Mesothelial cell of epicardium (in vitro differentiated cells): ENCODE measurements around the gene RAI14. TPM values are rescaled to one million over a fixed set of nuclear protein-coding genes. Genes with fewer than 3 reads are reported as not detected.

Source experiments
- DNase-seq, 2 experiments: peaks; one replicate each; pipeline ENCODE4 v3.0.0; 2021; ENCODE audit warnings: low spot score in 2 of 2; ENCODE audit not compliant: unreplicated experiment in 2 of 2
- H3K27ac Mint-ChIP-seq: 2 replicates; pipeline ENCODE4 v1.8.0; 2021; ENCODE audit warnings: mixed read lengths
- H3K27me3 Mint-ChIP-seq: 2 replicates; pipeline ENCODE4 v1.8.0; 2021; ENCODE audit warnings: low read depth, mixed read lengths
- H3K36me3 Mint-ChIP-seq: 2 replicates; pipeline ENCODE4 v1.8.0; 2021; ENCODE audit warnings: mixed read lengths
- H3K4me1 Mint-ChIP-seq: 2 replicates; pipeline ENCODE4 v1.8.0; 2021; ENCODE audit warnings: mixed read lengths
- H3K4me3 Mint-ChIP-seq: 2 replicates; pipeline ENCODE4 v1.8.0; 2021; ENCODE audit warnings: mild to moderate bottlenecking, moderate library complexity, mixed read lengths
- H3K9me3 Mint-ChIP-seq: 2 replicates; pipeline ENCODE4 v1.8.0; 2021; ENCODE audit warnings: mixed read lengths
- total RNA-seq: library from RNA; stranded (reverse); gene quantifications from 3 replicates; pipeline ENCODE4 v1.2.1, GENCODE V29; 2021
- TF ChIP-seq, protein P1 (sequence below): fragments of 200-600 bp; sonication (generic); IDR thresholded peaks from one replicate; pipeline ENCODE4 v1.5.0; 2021; ENCODE audit warnings: antibody characterized with exemption; ENCODE audit not compliant: unreplicated experiment

Gene RAI14
- total RNA-seq, 1 donor from 2014 or later: 134 TPM

DNA sequence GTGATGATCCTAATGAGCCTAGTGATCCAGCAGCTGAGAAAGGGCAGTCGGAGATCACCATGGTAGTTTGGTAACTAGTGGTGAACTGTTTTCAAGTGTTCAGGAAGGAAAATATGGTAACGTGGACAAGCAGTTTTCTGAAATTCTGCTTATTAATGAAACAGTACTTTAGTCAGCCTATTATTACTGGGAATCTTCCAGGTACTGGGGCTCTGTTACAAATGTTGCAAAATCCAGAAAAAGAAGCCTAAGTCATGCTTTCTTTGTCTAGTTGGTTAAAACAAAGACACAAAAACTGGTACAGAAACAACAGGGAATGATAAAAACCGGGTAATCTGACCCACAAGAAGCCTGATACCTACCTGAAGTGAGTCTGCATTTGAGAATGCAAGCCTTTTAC lies 201.0 kb downstream of the RAI14 start:
- Mint-ChIP-seq H3K36me3 (peaks cover 4% of the 10 kb centered on the region), H3K4me3 (no peak overlapping the region), H3K9me3 (peaks cover 5% of the 10 kb centered on the region), H3K27me3 (no peaks in the 10 kb centered on the region), H3K27ac (no peak overlapping the region), H3K4me1 (peaks cover 21% of the 10 kb centered on the region)
- no peak for DNase-seq
- TF ChIP-seq, protein P1, sequence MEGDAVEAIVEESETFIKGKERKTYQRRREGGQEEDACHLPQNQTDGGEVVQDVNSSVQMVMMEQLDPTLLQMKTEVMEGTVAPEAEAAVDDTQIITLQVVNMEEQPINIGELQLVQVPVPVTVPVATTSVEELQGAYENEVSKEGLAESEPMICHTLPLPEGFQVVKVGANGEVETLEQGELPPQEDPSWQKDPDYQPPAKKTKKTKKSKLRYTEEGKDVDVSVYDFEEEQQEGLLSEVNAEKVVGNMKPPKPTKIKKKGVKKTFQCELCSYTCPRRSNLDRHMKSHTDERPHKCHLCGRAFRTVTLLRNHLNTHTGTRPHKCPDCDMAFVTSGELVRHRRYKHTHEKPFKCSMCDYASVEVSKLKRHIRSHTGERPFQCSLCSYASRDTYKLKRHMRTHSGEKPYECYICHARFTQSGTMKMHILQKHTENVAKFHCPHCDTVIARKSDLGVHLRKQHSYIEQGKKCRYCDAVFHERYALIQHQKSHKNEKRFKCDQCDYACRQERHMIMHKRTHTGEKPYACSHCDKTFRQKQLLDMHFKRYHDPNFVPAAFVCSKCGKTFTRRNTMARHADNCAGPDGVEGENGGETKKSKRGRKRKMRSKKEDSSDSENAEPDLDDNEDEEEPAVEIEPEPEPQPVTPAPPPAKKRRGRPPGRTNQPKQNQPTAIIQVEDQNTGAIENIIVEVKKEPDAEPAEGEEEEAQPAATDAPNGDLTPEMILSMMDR: no peak

DNA sequence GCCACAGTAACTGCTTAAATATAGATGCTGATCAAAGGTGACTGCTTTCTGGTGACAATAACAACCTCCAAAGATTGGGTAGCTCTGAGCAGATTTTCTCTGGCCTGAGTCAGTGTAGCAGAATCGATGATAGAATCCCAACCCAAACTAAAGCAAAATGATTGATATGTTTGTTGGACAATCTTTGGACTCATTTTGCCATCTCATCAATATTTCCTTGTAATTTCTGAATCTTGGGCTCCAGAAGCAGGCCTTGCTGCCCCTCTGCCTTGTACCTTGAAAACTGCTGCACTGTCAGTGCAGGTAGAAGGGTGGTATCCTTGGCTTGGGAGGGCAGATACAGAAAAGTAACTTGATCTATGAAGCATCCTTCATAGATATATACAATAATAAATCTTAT lies 201.8 kb downstream of the RAI14 start:
- Mint-ChIP-seq H3K36me3 (no peaks in the 10 kb centered on the region), H3K27ac (no peak overlapping the region), H3K9me3 (no peaks in the 10 kb centered on the region), H3K4me3 (no peak overlapping the region), H3K4me1 (peaks cover 23% of the 10 kb centered on the region), H3K27me3 (no peaks in the 10 kb centered on the region)
- DNase-seq: no peak
- TF ChIP-seq, protein P1: no peak

DNA sequence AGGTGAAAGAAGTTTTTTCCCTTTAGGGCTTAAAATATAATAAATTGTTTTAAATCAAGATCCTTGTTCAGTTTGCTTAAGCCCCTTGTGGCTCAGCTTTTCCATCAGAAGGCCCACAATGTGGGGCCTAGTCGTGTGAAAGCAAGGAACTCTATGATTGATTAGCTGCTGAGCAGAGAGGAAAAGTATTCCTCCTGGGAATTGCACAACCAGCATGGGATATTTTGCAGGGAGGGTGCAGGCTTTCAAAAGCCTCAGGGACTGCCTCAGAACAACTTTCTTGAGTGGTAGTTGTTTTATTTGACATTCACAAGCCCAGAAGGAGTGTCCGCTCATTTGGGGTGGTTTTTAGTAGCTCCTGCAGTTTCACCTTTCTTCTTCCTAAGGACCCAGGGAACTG lies 202.7 kb downstream of the RAI14 start:
- H3K4me3 Mint-ChIP-seq: no peak overlapping the region
- peaks cover 23% of the 10 kb centered on the region for H3K4me1 Mint-ChIP-seq
- H3K9me3 Mint-ChIP-seq: no peaks in the 10 kb centered on the region
- H3K27me3 Mint-ChIP-seq: no peaks in the 10 kb centered on the region
- DNase-seq: no peak
- TF ChIP-seq, protein P1: no peak
- no peaks in the 10 kb centered on the region for H3K36me3 Mint-ChIP-seq
- peak overlapping the region; percentile 60 for H3K27ac Mint-ChIP-seq

DNA sequence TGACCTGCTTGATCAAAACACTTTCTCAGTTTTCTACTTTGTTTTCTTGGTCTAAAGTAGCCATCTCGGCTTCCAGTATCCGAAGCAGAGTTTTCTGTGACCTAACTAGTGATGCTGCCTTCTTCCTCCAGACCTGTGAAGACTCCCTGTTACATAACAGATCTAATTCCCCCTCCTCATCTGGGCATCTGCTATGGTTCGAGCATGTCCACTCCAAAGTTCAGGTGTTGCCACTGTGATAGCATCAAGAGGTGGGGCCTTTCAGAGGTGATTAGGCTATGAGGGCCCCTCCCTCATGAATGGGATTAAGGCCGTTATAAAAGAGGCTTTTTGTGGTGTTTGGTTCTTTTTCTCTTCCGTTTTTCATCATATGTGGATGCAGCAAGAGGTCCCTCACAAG lies 203.1 kb downstream of the RAI14 start:
- Mint-ChIP-seq H3K4me3 (no peak overlapping the region), H3K9me3 (no peaks in the 10 kb centered on the region), H3K4me1 (peaks cover 26% of the 10 kb centered on the region), H3K36me3 (no peaks in the 10 kb centered on the region), H3K27me3 (no peaks in the 10 kb centered on the region), H3K27ac (peak overlapping the region; percentile 60)
- TF ChIP-seq, protein P1: no peak
- no peak for DNase-seq

DNA sequence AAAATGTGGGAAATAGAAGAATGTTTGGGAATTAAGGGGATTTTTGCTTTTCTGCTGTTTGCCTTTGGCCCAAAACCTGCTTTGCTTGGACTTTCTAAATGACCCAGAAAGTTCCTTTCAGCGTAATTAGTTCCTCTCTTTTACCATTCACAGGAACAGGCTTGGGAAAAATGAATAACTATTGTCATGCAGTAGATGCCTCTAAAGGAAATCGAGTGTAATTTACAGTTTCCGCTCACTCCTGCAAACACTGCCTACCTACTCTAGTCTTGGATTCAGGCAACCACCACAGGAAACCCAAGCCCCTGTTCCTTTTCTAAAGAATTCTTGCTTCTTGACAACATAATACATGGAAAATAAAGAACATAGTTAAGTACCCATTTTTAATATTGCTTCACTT lies 207.8 kb downstream of the RAI14 start:
- DNase-seq: no peak
- Mint-ChIP-seq H3K4me3 (no peak overlapping the region), H3K9me3 (no peaks in the 10 kb centered on the region), H3K36me3 (no peaks in the 10 kb centered on the region), H3K4me1 (peaks cover 54% of the 10 kb centered on the region), H3K27me3 (no peaks in the 10 kb centered on the region), H3K27ac (no peak overlapping the region)
- TF ChIP-seq, protein P1: no peak

DNA sequence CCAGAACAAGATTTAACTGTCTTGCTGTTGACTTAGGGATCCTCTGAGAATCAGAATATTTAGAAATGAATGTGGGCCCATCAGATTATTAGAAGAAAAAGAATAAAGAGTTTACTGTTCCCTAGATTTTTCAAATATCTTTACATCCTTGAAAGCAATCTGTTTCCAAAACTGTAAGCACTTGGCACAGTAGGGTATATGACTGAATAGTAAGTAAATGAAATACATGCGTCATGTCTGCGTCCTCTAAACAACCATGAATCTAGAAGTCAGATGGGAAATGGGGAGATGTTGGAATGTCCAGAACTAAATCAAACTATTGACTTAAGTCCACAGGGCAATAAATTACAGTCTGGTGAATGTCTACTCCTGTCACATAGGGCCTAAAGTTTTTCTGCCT lies 209.0 kb downstream of the RAI14 start:
- no peaks in the 10 kb centered on the region for H3K36me3 Mint-ChIP-seq
- no peak overlapping the region for H3K27ac Mint-ChIP-seq
- no peak for DNase-seq
- no peaks in the 10 kb centered on the region for H3K9me3 Mint-ChIP-seq
- no peaks in the 10 kb centered on the region for H3K27me3 Mint-ChIP-seq
- no peak overlapping the region for H3K4me3 Mint-ChIP-seq
- TF ChIP-seq, protein P1: no peak
- H3K4me1 Mint-ChIP-seq: peaks cover 55% of the 10 kb centered on the region
